ENCODE measurements around the gene ENGASE.

Gene ENGASE

GRCh38 chr17:79080761-79081290 lies 6.2 kb downstream of the ENGASE start:
- DNase-seq (ENCODE audit: low read depth) = no peak
- TF ChIP-seq CTCF (IDR thresholded peaks at IDR 0.05; ENCODE audit: insufficient read depth, low read depth, low read length, missing control alignments) = no peak
- no peak overlapping the region for H3K4me3 ChIP-seq (ENCODE audit: low read length)

GRCh38 chr17:79081571-79082276 lies 7.1 kb downstream of the ENGASE start:
- no peak overlapping the region for H3K4me3 ChIP-seq (ENCODE audit: low read length)
- DNase-seq (ENCODE audit: low read depth) = no peak
- TF ChIP-seq CTCF (IDR thresholded peaks at IDR 0.05; ENCODE audit: insufficient read depth, low read depth, low read length, missing control alignments) = no peak

- peak; percentile 36 for DNase-seq (ENCODE audit: low read depth)
- no peak overlapping the region for H3K4me3 ChIP-seq (ENCODE audit: low read length)
- peak; percentile 77 for TF ChIP-seq CTCF (IDR thresholded peaks at IDR 0.05; ENCODE audit: insufficient read depth, low read depth, low read length, missing control alignments)
Observed at GRCh38 chr17:79082311-79083190, 7.9 kb downstream of the ENGASE start.

GRCh38 chr17:79083191-79083971 lies 8.8 kb downstream of the ENGASE start:
- no peak overlapping the region for H3K4me3 ChIP-seq (ENCODE audit: low read length)
- no peak for TF ChIP-seq CTCF (IDR thresholded peaks at IDR 0.05; ENCODE audit: insufficient read depth, low read depth, low read length, missing control alignments)

GRCh38 chr17:79084291-79085153 lies 9.9 kb downstream of the ENGASE start:
- no peak for TF ChIP-seq CTCF (IDR thresholded peaks at IDR 0.05; ENCODE audit: insufficient read depth, low read depth, low read length, missing control alignments)
- no peak for DNase-seq (ENCODE audit: low read depth)
- no peak overlapping the region for H3K4me3 ChIP-seq (ENCODE audit: low read length)

More at GRCh38 chr17:79083191-79083971, 8.8 kb downstream of the ENGASE start:
- no peak for DNase-seq (ENCODE audit: low read depth)

Data from epithelial cell of esophagus (primary cell).